BJ (cell line): ENCODE measurements around the gene SLC25A44. TPM values are rescaled to one million over a fixed set of nuclear protein-coding genes. Genes with fewer than 3 reads are reported as not detected.

ENCODE experiments used
- CTCF ChIA-PET: fragments of 350-600 bp; formaldehyde crosslinking; extraction: SDS; loops from one replicate; lab custom pipeline; 2021; ENCODE audit warnings: antibody characterized with exemption, inconsistent platforms; lab: Yijun Ruan, JAX
- POLR2A ChIA-PET: fragments of 300-600 bp; sonication (Branson Sonifier 250); formaldehyde crosslinking; extraction: SDS; loops from one replicate; lab custom pipeline; 2021; ENCODE audit warnings: antibody characterized with exemption; lab: Charles Lee
- DNase-seq: peaks from one replicate; pipeline ENCODE4 v3.0.0-alpha.2; 2011; ENCODE audit warnings: low read depth
- H3K27me3 ChIP-seq: 2 replicates; pipeline ENCODE4 v1.6.0; 2011; ENCODE audit warnings: low read length; ENCODE audit not compliant: control insufficient read depth, insufficient read depth
- H3K36me3 ChIP-seq: 2 replicates; pipeline ENCODE4 v1.5.1; 2011; ENCODE audit warnings: low read length; ENCODE audit not compliant: control insufficient read depth, insufficient read depth
- H3K4me3 ChIP-seq: 2 replicates; pipeline ENCODE4 v1.5.1; 2011; ENCODE audit warnings: low read depth, mild to moderate bottlenecking, control low read depth, low read length
- CTCF ChIP-seq: IDR thresholded peaks from 2 replicates; pipeline ENCODE4 v1.5.1; 2011; ENCODE audit warnings: low read depth, mild to moderate bottlenecking, control low read depth, inconsistent platforms, low read length, moderate library complexity; ENCODE audit not compliant: insufficient read depth
- polyA plus RNA-seq: library from polyadenylated mRNA; depleted of rRNA; stranded (reverse); fragments of >200 nt; gene quantifications from 2 replicates; pipeline ENCODE4 v1.2.3, GENCODE V29; 2011

SLC25A44 gene
- polyA plus RNA-seq, 1 experiment: 25.8 TPM

- ChIA-PET CTCF (interaction anchor here (1.1 to 3.0 kb wide), 6 partner anchors 13 to 151 kb away, joined by 3 to 12 read pairs (median 4); no protein-coding TSS in a partner anchor), POLR2A (no interaction called here)
- TF ChIP-seq CTCF: no peak
- no peak for DNase-seq
- Histone ChIP-seq H3K36me3 (peaks cover 27% of the 10 kb centered on the region), H3K4me3 (no peak overlapping the region), H3K27me3 (peaks cover 1% of the 10 kb centered on the region; the same call in 1 of the 2 replicates)
Measured at GRCh38 chr1:156246781-156247459, 53.0 kb downstream of the SLC25A44 start.

DNA sequence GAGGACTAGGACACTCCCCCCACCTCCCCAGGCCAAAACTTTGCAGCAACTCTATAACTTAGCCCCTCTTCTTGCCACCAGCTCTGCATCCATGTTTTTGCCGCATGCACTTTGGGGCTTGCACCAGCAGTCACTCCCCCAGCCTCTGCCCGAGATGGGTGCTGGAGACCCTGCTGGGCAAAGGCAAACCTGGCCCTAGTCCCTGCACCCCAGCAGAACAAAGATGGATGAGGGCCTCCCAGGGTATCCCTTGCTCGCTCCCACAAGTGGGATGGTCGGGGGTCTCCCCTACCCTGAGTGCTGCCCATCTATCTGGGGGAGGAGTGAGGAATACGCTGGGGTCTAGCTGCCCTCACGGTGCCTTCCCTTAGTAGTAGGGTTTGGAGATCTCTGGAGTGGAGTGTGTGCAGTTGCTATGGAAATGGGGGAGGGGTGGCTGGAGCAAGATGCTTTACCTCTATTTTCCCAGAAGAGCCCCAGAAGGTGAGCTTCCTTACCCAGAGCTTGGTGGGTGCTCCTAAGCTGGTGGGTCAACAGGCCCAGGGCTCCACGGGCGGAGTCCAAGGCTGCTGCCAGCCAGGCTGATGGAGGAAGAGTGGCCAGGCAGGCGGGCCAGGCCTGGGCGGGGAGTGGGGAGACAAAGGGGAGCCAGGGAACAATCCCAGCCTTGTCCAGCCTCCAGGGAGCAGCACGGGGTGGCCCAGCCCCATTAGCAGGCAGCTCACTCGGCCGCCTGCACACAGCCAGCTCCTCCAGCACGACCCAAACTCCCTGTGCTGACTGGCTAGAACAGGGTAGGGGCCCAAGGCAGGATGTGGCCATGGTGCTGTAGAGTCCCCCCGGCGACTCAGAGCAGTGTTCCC, 53.8 kb downstream of the SLC25A44 start, which contains the start of gene PAQR6:
TSS of gene PAQR6 (minus strand) at position 597 of the 863 bp plus-strand sequence. CDS start 1,325 bp downstream, outside the sequence.
- no peak for DNase-seq
- peaks cover 1% of the 10 kb centered on the region; the same call in 1 of the 2 replicates for H3K27me3 ChIP-seq
- no peak for TF ChIP-seq CTCF
- H3K4me3 ChIP-seq: no peak within 1 kb of the TSS
- CTCF ChIA-PET: interaction anchor here (1.0 to 3.0 kb wide), 5 partner anchors 22 to 151 kb away, joined by 3 to 12 read pairs (median 4); no protein-coding TSS in a partner anchor
- peaks cover 33% of the 10 kb centered on the region for H3K36me3 ChIP-seq
- POLR2A ChIA-PET: no interaction called here

- CTCF ChIA-PET: interaction anchor here (1.0 to 3.0 kb wide), 4 partner anchors 24 to 152 kb away, joined by 3 to 12 read pairs (median 4); no protein-coding TSS in a partner anchor
Measured at GRCh38 chr1:156248323-156248683, 54.4 kb downstream of the SLC25A44 start.

DNA sequence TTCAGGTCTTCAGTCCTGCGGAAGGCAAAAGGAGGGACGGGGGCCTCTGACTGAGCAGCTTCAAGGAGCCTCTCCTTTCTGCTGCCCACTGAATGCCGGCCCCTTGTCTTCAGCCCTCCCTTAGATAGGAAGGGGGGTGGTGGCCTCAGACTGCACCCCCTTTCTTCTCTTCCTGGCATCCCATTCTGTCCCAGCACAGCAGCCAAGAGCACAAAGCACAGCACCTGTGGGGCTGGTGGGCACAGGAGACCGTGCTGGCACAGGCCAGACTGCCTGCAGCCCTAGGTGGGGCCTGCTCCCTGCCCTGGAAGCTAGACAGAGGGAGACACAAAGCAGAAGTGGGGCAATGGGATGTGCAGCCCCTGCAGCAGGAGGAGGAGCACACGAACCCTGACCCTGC, 55.7 kb downstream of the SLC25A44 start:
- DNase-seq: no peak
- TF ChIP-seq CTCF: no peak
- Histone ChIP-seq H3K27me3 (peaks cover 1% of the 10 kb centered on the region; the same call in 1 of the 2 replicates), H3K4me3 (no peak overlapping the region), H3K36me3 (peaks cover 48% of the 10 kb centered on the region)
- ChIA-PET CTCF (no interaction called here), POLR2A (interaction anchor here (0.6 kb wide), 1 partner anchor 17 kb away, joined by 15 read pairs; no protein-coding TSS in a partner anchor)

More at GRCh38 chr1:156248323-156248683, 54.4 kb downstream of the SLC25A44 start:
- TF ChIP-seq CTCF: no peak
- POLR2A ChIA-PET: no interaction called here
- H3K27me3 ChIP-seq: peaks cover 1% of the 10 kb centered on the region; the same call in 1 of the 2 replicates
- DNase-seq: no peak
- no peak overlapping the region for H3K4me3 ChIP-seq
- H3K36me3 ChIP-seq: peaks cover 38% of the 10 kb centered on the region

- Histone ChIP-seq H3K4me3 (no peak overlapping the region), H3K36me3 (peaks cover 52% of the 10 kb centered on the region), H3K27me3 (no peaks in the 10 kb centered on the region)
- no peak for TF ChIP-seq CTCF
- CTCF ChIA-PET: interaction anchor here (0.9 to 2.5 kb wide), 6 partner anchors 11 to 155 kb away, joined by 3 to 6 read pairs (median 3); no protein-coding TSS in a partner anchor
- POLR2A ChIA-PET: no interaction called here
- DNase-seq: no peak
Measured at GRCh38 chr1:156251527-156251926, 57.6 kb downstream of the SLC25A44 start.
